Upper lobe of left lung (tissue), 4 donors: ENCODE data around the gene AKAP6.

ENCODE experiments used
- POLR2A ChIP-seq, 4 donors: fragments of 450-650 bp; IDR thresholded peaks; one replicate each; pipeline ENCODE4 v1.5.1; 2016 to 2017; ENCODE audit warnings: antibody characterized with exemption in 4 of 4, mild to moderate bottlenecking in 2 of 4
- POLR2AphosphoS5 ChIP-seq, 2 donors: sonication (generic); formaldehyde crosslinking; IDR thresholded peaks; one replicate each; pipeline ENCODE4 v1.5.1; 2017; ENCODE audit warnings: antibody characterized with exemption in 2 of 2
- TF ChIP-seq, protein P1 (sequence below), 6 experiments: fragments of 450-650 bp in 4 of 6; fragments of 200-600 bp in 2 of 6; sonication (generic) in 2 of 6; IDR thresholded peaks; one replicate each; pipeline ENCODE4 v1.5.1; 2016 to 2019; ENCODE audit warnings: antibody characterized with exemption in 6 of 6

DNA sequence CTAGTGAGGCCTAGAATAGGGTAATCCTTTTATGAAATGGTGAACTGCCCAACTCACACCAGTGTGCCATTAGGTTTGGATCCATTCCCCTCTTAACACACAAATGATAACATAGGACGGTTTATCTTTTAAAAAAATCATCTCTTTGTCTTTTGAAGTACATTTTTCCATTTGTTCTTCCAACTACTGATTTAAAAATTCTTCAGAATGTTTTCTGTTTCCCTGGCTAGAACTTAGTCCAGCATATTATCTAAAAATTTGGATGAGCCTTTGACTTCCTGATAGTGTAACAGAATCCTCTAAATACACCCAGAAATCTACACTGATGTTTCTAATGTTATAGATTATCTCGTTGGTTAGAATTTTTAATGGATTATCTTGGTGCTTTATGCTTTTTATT lies 359.8 kb downstream of the AKAP6 start:
- TF ChIP-seq, protein P1, sequence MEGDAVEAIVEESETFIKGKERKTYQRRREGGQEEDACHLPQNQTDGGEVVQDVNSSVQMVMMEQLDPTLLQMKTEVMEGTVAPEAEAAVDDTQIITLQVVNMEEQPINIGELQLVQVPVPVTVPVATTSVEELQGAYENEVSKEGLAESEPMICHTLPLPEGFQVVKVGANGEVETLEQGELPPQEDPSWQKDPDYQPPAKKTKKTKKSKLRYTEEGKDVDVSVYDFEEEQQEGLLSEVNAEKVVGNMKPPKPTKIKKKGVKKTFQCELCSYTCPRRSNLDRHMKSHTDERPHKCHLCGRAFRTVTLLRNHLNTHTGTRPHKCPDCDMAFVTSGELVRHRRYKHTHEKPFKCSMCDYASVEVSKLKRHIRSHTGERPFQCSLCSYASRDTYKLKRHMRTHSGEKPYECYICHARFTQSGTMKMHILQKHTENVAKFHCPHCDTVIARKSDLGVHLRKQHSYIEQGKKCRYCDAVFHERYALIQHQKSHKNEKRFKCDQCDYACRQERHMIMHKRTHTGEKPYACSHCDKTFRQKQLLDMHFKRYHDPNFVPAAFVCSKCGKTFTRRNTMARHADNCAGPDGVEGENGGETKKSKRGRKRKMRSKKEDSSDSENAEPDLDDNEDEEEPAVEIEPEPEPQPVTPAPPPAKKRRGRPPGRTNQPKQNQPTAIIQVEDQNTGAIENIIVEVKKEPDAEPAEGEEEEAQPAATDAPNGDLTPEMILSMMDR (IDR thresholded peaks at IDR 0.05): no peak
- no peak for TF ChIP-seq POLR2A (IDR thresholded peaks at IDR 0.05)
- TF ChIP-seq POLR2AphosphoS5 (IDR thresholded peaks at IDR 0.05): no peak
